HG03439 (cell line): ENCODE data around the gene SPDYC.

Experiments used
- ATAC-seq: cut with Tn5 transposase; IDR thresholded peaks from one replicate; pipeline ENCODE4 v1.9.1; 2021; ENCODE audit warnings: mild to moderate bottlenecking, moderate library complexity; ENCODE audit not compliant: unreplicated experiment

The SPDYC gene, protein sequence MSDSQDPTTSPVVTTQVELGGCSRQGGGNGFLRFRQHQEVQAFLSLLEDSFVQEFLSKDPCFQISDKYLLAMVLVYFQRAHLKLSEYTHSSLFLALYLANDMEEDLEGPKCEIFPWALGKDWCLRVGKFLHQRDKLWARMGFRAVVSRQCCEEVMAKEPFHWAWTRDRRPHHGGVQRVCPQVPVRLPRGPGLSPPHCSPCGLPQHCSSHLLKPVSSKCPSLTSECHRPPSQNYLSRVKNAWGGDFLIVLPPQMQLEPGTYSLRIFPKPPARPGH

DNA sequence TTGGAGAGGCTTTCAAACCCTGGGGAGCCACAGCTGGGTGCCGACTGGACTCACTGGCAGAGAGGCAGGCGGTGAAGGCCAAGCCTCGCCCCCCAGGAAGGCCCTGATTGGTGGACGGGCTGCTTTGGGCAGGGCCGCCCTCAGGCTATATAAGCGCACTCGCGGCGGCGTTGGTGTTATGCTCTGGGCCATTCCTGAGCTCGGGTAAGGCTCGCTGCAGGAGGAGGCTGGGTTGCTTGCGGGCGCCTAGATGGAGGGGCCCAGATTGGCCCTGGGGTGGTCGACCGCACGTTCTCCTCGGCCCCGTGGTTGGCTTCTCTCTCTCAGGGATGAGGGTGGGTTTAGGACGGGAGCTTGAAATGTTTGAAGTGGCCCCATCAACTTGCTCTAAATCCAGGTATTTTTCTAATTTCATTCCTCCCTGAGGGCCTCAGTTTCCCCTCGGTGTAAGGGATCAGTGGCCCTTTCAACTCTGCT is at the start of gene SPDYC:
Gene SPDYC (plus strand): TSS at position 176 of the 477 bp plus-strand sequence. CDS start 1,125 bp downstream, outside the sequence.
- no peak for ATAC-seq

DNA sequence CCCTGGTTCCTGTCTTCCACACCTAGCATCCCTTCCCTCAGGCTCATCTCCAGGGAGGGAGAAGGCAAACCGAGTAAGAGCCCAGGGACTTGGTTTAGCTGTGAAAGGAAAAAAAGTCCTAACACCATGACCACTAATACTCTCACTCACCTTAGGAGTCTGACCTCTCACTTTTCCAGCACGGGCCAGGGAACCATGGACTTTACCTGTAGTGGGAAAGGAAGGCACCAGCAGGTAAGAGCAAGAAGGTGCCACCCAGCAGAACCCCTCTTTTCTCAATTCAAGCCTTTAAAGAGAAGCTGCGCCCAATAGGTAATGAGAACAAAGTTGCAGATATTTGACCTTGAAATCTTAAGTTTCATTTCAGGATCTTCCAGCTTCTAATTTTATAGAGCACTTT is 49.2 kb upstream of the SPDYC start:
- ATAC-seq = no peak

DNA sequence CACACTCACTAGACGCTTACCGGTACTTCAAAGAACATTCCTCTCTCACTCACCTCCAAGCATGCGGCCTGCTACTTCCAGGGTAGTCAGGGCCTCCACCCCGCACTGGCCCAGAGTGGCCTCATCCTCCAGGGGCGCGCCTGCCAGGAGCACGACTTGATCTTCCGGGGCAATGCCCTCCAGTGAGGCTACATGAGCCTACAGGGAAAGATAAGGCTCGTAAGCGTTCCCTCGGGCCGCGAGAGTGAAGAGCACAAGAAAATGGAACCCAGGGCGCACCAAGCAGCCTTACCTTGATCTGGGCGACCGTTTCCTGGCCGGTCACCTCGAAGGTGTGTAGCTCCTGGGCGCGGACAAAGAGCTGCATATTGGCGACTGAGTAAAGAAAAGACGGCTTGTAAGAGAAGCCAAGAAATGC is 48.6 kb upstream of the SPDYC start:
- ATAC-seq = no peak

DNA sequence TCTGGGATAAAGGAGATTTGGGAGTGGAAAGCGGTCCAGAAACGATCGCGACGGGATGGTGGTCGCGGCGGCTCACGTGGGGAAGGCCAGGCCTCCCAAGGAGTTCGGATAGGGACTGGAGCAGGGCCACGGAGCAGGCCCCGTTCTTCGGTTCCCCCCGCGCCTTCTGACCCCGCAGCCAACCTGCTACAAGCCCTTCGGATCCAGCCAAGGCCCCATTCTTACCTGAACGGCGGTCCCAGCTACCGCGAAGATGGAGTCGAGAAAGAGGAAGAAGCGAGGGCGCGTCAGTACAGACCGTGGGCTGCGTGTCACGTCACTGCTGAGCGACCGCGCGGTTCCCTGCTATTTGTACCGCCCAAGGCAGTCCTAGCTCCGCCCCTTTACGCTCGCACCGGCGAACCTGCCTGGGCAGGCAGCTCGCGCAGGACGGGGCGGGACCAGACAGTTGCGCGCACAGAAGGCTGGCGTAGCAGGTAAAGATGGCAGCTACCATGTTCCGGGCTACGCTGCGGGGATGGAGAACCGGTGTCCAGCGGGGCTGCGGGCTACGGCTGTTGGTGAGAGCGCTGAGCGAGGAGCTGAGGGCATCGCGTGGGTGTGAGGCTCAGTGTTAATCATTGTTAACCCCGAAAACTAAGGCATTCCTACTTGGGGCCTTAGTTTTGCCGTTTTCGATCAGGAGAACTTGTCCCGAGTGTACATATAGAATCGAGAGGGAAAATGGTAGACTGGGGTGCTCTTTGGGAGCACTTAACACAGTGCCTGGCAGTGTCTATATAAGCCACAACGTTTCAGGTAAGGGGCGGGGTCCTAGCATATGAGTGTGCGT is 48.0 kb upstream of the SPDYC start, which contains the start of the genes FAU and MRPL49:
Gene FAU (minus strand): TSS at position 270 of the 832 bp plus-strand sequence. CDS start 321 bp downstream, outside the sequence.
Gene MRPL49 (plus strand): TSS at position 457 of the 832 bp plus-strand sequence. CDS start 26 bp downstream, at position 483.
- ATAC-seq = peak; percentile 61

DNA sequence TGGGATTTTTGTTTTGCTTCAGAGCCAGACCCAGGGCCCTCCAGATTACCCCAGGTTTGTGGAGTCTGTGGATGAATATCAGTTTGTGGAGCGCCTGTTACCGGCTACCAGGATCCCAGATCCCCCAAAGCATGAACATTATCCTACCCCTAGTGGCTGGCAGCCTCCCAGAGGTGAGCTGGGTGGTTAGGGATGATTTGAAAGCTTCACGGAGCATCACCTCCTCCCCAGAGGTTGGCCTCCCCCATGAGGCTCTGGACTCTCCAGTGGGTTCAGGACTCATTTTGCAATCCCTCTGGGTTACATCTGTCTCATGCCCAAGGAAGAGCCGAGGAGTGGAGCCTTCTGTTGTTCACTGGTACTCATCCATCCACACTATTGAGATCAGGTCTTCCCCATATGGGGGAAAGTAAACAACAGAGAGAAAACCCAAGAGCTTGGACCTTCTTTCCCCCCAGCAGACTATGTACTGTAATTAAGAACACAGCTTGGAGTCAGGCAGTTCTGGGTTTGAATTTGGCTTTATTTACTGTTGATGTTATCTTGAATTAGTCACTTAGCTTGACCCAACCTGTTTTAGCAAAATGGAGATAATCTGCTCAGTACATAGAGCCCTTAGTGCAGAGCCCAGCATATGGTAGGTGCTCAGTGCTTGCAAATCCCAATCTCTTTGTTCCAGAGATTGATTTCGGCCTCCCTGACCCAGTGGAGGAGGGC is 45.4 kb upstream of the SPDYC start:
- ATAC-seq = no peak

DNA sequence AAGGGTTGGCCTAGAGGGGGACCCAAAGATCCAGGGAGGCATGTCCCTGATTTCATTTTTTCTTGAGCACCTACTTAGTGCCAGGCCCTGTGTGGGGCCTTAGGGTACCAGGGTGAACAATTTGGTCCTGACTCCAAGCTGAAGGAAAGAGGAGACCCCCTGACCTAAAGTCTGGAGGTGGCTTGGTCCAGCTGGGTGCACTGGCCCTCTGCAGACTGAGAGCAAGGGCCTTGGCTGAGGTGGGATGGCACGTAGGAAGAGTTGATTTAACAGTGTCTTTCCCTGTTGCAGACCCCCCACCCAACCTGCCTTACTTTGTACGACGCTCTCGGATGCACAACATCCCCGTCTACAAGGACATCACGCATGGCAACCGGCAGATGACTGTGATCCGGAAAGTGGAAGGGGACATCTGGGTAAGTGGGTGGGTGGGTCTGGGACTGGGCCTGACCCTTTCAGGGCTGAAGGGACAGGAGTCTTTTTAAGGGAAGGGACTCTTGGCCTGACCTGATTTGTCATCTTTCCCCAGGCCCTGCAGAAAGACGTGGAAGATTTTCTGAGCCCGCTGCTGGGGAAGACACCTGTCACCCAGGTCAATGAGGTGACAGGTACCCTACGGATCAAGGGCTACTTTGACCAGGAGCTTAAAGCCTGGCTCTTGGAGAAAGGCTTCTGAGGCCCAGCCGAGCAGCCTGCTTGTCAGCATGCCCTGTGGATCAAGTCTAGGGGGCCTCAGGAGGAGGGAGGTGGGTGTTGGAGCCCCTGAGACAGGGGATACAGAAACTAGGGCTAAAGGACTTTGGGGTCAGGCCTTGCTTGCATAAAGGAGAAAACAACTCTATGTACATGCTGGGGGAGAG is 44.6 kb upstream of the SPDYC start:
- ATAC-seq = no peak

DNA sequence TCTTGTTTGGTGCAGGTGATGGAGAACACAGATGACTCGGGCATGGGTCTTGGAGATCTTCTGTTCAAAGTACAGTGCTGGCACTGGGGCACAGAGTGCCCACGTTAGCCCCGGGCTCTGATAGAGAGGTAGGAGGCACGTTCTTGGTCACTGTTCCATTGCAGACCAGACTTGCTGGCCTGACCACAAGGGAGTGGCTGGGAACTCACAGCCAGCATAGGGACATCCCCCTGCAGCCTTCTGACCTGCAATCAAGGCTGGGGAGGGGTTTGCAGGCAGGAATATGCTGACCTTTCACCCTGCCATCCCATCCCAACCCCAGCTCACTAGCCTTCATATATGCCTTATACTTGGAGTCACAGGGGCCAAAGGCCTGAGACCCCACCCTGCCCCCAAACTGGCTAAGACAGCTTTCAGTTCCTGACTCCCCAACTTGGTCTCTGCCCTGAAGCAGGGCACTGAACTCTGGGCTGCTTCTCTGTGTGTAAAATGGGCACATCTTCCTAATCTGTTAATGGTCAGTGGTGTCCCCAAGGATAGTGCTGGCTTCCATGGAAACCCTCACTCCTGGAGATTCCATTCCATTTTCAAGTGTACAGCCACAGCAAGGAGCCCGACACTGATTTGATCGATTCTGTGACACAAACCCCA is 43.3 kb upstream of the SPDYC start:
- ATAC-seq = no peak

DNA sequence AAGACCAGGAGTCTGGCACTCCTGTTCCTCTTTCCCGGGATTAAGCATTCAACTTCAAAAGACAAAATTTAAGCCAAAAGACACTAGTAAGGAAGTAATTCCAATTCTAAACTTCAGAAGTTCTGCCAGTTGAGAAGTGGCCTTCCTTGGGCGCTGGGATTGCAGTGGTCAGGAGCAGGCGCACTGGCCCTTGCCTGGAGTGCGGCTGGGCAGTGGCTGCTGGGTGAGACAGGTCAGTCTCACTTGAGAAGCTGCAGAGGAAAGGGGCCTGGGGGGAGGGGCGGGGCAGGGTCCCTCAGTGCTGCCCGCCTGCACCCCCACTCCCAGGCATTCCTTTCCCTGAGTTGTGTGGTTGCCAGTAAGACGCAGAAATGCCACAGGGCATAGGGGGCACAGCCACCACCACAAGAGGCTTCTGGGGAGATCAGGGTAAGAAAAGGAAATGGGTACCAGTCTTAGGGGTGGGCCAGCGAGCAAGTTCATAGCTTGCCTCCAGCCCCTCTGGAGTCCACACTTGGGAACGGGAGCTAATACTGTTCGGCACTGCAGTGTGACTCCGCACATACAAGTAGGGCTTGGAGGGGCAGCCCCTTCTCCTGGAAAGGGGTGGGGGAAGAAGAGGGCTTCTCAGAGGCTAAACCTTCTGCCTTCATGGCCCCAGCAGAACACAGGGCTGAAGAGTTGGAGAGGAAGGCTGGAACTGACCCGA is 42.4 kb upstream of the SPDYC start:
- ATAC-seq = no peak

DNA sequence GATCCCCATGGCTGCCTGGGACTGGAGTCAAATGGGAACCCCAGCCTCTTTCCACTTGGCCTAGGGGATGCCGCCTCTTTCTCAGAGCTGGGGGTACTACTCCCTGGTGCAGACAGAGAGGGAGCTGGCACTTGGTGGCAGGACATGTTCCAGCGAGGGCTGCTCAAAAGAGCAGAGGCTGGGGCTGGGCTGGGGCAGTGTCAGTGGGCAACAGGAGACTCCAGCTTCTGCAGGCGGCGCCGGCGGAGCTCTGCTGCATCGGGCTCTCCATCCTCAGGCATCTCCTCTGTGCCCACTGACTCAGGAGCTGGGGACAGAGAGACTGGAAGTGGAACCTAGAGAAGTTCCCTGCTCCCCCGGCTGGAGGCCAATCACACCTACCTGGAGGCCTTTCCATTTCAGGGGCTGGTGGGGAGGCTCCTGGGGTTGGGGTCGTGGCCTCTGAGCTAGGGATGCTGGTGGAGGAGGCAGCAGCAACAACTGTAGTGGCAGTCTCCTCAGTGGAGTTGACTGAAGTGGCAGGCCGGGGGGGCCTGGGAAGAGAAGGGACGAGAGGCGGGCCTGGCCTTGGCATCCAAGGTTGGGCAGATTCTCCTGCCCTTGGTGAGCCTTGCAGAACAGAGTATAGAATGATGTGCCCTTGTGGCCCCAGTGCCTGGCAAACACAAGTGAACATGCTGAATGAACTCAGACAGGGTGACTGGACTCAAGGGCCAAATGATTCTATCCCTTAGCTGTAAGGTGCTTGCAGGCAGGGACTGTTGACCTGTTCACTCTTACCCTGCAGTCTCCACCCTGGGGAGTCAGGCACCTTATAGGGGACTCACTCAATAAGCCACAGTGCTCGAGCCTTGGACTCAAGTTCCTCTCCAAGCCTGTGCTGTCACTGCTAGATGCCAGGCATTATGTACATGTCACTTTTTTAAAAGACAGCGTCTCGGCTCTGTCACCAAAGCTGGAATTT is 41.6 kb upstream of the SPDYC start:
- no peak for ATAC-seq

DNA sequence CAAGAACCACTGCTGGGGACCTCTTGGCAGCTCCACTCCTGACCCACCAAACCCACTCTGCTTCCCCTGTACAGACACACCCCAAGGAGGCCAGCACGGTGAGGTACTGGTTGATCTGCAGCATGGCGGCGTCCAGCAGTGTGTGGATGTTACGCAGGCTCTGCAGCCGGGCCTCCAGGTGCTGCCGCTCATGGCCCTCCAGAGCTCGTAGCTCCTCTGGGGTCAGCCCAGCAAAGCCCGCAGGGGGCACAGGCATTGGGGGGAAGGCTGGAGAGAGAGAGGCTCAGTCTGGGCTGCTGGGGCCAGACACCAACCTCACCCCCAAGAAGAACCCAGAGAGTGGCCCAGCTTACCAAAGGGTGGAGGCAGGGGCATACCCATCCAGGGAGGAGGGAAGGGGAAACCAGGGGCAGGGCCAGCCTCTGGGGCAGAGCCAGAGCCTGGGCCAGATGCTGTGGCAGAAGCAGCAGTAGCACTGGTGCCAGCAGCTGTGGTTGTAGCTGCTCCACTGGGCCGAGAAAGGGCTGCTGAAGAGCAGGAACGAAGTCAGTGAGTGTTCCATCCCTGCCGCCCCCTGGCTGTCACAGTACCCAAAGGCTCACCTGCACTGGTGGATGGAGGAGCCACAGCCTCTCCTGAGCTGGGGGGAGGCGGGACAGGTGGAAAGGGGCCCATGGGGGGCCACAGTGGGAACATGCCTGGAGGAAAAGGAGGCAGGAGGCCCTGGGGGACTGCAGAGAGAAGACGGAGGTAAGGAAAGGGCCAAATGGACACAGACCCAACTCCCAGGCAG is 40.2 kb upstream of the SPDYC start:
- no peak for ATAC-seq

DNA sequence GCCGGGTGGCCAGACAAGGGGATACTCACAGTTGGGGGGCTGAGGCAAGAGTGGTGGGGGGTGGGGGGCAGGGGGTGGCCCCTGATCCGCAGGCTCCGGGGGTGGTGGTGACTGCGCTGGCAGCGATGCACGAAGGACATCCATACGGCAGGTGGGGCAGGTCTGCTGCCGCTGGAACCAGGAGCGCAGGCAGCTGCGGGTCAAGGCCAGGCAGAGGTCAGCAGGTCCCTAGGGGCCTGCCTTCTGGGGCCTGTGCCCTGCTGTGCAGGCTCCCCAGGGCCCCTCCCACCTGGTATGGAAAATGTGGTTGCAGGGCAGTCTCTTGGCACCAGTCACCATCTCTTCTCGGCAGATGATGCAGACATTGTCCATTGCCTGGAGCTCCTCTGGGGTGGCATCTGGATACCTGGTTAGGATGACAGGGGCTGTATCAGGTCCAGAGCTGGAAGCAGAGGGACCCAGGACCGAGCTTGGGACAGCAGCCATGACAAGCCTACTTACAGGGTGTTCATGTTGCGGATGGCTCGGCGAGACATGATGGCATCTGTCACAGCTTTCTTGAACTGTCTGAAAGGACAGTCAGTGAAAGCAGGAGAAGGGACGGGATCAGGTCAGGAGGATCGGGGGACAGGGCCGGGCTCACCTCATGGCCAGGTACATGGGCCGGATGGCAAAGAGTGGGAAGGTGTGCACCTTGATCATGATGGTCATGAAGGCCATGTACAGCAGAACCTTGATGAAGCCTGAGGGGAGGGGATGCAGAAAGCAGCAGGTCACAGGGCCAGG is 39.2 kb upstream of the SPDYC start:
- ATAC-seq = no peak

DNA sequence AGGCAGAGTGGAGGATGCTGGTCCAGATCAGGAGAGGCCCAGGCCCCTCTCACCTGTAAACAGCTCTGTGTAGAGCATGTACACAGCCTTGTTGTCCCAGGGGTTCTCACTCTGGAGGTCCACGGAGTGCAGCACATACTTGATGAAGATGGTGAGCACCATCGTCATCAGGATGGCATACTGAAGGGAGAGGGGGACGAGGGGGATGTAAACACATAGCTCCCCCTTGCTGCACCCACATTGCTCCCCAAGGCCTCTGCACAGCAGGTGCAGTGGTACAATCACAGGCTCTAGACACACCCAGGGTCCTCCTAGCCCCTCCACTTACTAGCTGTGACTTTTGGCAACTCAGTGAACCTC is 38.6 kb upstream of the SPDYC start:
- ATAC-seq = no peak

DNA sequence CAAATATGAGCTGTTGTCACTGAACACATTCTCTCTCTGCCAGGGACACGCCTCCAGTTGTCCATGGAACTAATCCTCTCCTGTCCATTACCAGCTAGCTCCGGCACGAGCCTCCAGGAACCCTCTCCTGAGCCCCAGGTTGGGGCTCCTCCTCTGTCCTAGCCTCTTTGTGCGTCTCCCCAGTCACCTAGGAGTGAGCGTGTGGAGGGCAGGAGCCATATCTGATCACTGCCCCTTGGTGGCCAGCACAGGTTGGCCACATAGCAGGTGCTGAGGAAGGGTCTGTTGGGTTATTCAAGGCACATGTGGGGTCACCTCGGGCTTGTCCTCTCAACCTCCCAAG is 38.2 kb upstream of the SPDYC start:
- ATAC-seq = no peak

DNA sequence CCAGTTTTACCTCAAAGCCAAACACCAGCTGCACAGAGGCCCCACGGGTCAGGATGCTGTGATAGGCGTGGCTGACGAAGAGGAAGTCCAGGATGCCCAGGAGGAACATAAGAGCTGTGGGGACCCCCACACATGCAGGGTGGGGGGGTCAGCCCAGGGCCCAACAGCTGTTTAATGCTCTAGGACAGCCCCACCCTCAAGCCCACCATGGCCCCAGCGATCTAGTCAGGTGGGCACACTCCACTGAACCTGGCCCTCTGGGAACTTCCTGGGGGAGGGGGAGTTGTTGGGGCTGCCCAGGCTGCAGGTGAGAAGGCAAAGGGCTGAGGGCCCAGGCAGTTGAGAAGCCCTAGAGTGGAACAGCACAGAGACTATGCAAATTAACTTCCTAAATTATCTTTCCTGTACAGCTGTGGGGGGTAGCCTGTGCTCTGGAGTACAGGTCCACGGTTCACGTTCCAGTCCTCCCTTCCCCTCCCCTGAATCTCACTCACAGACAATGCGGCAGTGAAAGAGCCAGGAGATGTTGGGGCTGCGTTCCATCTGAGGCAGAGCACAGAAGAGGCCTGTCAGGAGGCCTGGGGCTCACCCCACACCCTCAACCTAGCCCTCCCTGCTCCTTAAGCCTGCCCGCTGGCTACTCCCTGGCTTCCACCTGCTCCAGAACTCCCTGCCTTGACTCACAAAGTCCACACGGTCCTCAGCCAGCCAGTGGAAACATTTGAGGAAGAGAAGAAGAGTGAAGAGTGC is 37.6 kb upstream of the SPDYC start:
- no peak for ATAC-seq

DNA sequence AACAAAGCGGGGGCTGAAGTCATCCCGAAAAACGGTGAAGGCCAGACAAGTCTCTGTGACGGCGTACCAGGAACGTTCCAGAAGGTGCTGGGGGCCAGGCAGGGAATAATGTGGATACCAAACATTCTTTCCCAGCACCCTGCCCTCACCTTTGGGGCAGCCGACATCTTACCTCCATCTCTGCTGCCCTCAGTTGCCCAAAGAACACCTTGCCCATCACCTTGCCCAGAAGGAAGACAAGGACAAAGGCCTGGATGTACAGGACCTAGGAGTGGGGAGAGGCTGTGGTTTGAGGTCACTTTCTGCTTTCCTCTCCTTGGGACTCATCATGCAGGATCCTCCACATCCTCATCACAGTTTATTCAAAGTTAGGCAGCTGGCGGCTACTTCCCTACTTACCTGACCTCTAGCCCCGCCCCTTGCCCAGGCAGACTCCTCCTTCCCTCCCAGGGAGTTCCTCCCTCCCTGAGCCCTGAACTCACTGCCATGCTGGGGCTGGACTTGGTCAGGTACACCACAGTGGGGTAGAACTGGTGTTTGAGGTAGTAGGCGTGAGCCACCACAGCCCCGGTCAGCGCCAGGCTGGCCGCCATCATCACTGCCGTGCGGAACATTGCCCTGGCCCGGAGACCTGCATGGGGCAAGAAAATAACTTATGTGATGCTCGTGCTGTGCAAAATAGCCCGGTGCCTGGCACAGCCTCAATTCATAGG is 36.9 kb upstream of the SPDYC start:
- ATAC-seq = no peak
